Endothelial cell of umbilical vein (primary cell): ENCODE results near the gene SCIMP.
"Not testable (repeated sequence)": the region's sequence is repeated elsewhere in the genome, so short reads cannot be mapped to it uniquely, and the experiment has no call there.

ENCODE experiments used
- CTCF ChIP-seq, 2 donors: IDR thresholded peaks; 1 replicate in 1 of 2; 2 replicates in 1 of 2; pipeline ENCODE4 v1.5.1; 2011; ENCODE audit warnings: low read length in 2 of 2, mild to moderate bottlenecking in 2 of 2, moderate library complexity in 2 of 2, control low read depth in 1 of 2, inconsistent platforms in 1 of 2, low read depth in 1 of 2; ENCODE audit not compliant: insufficient read depth in 1 of 2; ENCODE audit errors: extremely low read depth in 1 of 2
- EZH2 ChIP-seq: IDR thresholded peaks from 2 replicates; pipeline ENCODE4 v1.6.1; 2012; ENCODE audit warnings: borderline replicate concordance, low read depth, mild to moderate bottlenecking, moderate library complexity, low read length, inconsistent platforms; ENCODE audit not compliant: severe bottlenecking
- FOS ChIP-seq: IDR thresholded peaks from 2 replicates; pipeline ENCODE4 v1.6.1; 2011; ENCODE audit warnings: mild to moderate bottlenecking, low read length, moderate library complexity, borderline replicate concordance; ENCODE audit not compliant: insufficient read depth
- JUN ChIP-seq: IDR thresholded peaks from 2 replicates; pipeline ENCODE4 v1.6.1; 2011; ENCODE audit warnings: borderline replicate concordance, low read depth; ENCODE audit not compliant: insufficient read length, insufficient read depth
- MYC ChIP-seq: IDR thresholded peaks from one replicate; pipeline ENCODE4 v1.6.1; 2011; ENCODE audit warnings: mild to moderate bottlenecking, low read depth, low read length
- POLR2A ChIP-seq: IDR thresholded peaks from 2 replicates; pipeline ENCODE4 v1.6.1; 2012; ENCODE audit warnings: low read depth, mild to moderate bottlenecking, control low read depth, low read length
- POLR2AphosphoS5 ChIP-seq: IDR thresholded peaks from 2 replicates; pipeline ENCODE4 v1.6.1; 2012; ENCODE audit warnings: low read depth, mild to moderate bottlenecking, control low read depth, low read length, moderate library complexity; ENCODE audit not compliant: insufficient read depth

DNA sequence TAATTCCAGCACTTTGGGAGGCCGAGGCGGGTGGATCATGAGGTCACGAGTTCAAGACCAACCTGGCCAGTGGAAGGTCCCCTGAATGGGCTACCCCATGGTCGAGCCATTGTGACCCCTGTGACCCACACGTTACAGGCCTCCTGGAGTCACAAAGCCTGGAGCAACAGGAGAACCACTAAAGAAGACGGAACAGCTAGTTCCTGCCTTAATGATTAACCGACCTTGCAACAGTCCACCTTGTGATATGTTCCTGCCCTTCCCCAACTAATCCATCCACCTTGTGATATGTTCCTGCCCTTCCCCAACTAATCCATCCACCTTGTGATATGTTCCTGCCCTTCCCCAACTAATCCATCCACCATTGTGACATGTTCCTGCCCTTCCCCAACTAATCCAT, 5.1 kb upstream of the SCIMP start:
- not testable (repeated sequence) for TF ChIP-seq CTCF (IDR thresholded peaks at IDR 0.05; ENCODE audit: extremely low read depth in 1 of 2, insufficient read depth in 1 of 2, low read depth in 1 of 2, low read length in 2 of 2); JUN; EZH2; POLR2A; POLR2AphosphoS5; FOS; MYC
